K562 (cell line): ENCODE results near the gene GPR4. TPM values are rescaled to one million over a fixed set of nuclear protein-coding genes. Genes with fewer than 3 reads are reported as not detected.

Source experiments
- CREB5 ChIP-seq: fragments of 250-450 bp; sonication (Bioruptor Pico); IDR thresholded peaks from 2 replicates; pipeline ENCODE4 v1.5.0; 2020; ENCODE audit warnings: mild to moderate bottlenecking
- MEF2D ChIP-seq: conservative IDR thresholded peaks from 2 replicates; pipeline ENCODE4 v1.6.1; 2016; ENCODE audit warnings: low read depth, missing genetic modification characterization, missing compliant biosample characterization
- NCOA1 ChIP-seq: fragments of 450-650 bp; IDR thresholded peaks from 2 replicates; pipeline ENCODE4 v1.6.1; 2016; ENCODE audit warnings: low read depth
- NCOR1 ChIP-seq: fragments of 450-650 bp; IDR thresholded peaks from 2 replicates; pipeline ENCODE4 v1.6.1; 2016; ENCODE audit warnings: mild to moderate bottlenecking, moderate library complexity
- PML ChIP-seq: IDR thresholded peaks from 2 replicates; pipeline ENCODE4 v1.6.1; 2012; ENCODE audit warnings: low read length, inconsistent platforms
- POU5F1 ChIP-seq: fragments of 150-350 bp; IDR thresholded peaks from 2 replicates; pipeline ENCODE4 v1.6.1; 2014; ENCODE audit warnings: borderline replicate concordance, low read length, low read depth, mild to moderate bottlenecking; ENCODE audit not compliant: partially characterized antibody
- TCFL5 ChIP-seq: fragments of 250-450 bp; sonication (Bioruptor Pico); conservative IDR thresholded peaks from 2 replicates; pipeline ENCODE4 v1.6.1; 2021; ENCODE audit warnings: mild to moderate bottlenecking, moderate library complexity, matching md5 sums
- XRCC4 ChIP-seq: IDR thresholded peaks from one replicate; pipeline ENCODE4 v1.6.1; 2011; ENCODE audit not compliant: insufficient read depth, insufficient read length; ENCODE audit errors: extremely low read depth
- YBX1 ChIP-seq: fragments of 450-650 bp; IDR thresholded peaks from 2 replicates; pipeline ENCODE4 v1.7.1; 2016; ENCODE audit warnings: mild to moderate bottlenecking
- ZEB2 ChIP-seq: fragments of 450-650 bp; IDR thresholded peaks from 2 replicates; pipeline ENCODE4 v1.6.1; 2016
- ZNF778 ChIP-seq: fragments of 450-650 bp; formaldehyde crosslinking; IDR thresholded peaks from 2 replicates; pipeline ENCODE4 v1.4.0; 2020; ENCODE audit warnings: mild to moderate bottlenecking, moderate library complexity
- polyA plus RNA-seq, 8 experiments: library from polyadenylated mRNA; depleted of rRNA in 4 of 8; stranded (reverse) in 5 of 8; unstranded in 3 of 8; fragments of >200 nt; fragmentation: Nextera tagmentation in 2 of 8; fragmentation: Illumina TruSeq in 1 of 8; extraction: Ambion mirVana in 2 of 8; extraction: Trizol in 1 of 8; gene quantifications; 2 replicates each; pipeline versions ENCODE4 v1.2.1 to v1.2.3, GENCODE V29; 2011 to 2014; ENCODE audit warnings: inconsistent platforms in 1 of 8, missing spikeins in 1 of 8
- total RNA-seq, 7 experiments: library from RNA; depleted of rRNA in 6 of 7; stranded (reverse); fragments of >200 nt in 6 of 7; fragmentation: Illumina TruSeq in 2 of 7; extraction: Trizol in 2 of 7; gene quantifications; 2 replicates each; pipeline versions ENCODE4 v1.2.1 to v1.2.3, GENCODE V29; 2011 to 2021; ENCODE audit warnings: low replicate concordance in 1 of 7
- TF ChIP-seq, protein P1 (sequence below): fragments of 200-600 bp; sonication (generic); IDR thresholded peaks from one replicate; pipeline ENCODE4 v1.6.1; 2012; ENCODE audit warnings: mild to moderate bottlenecking, low read depth, low read length, inconsistent platforms
- TF ChIP-seq, protein P2 (sequence below): sonication (generic); formaldehyde crosslinking; IDR thresholded peaks from 2 replicates; pipeline ENCODE4 v1.8.1; 2023; ENCODE audit warnings: mild to moderate bottlenecking, missing genetic modification reagents

GPR4 gene
- total and polyA plus RNA-seq, 9 of the 15 experiments (the other 6 are each of a cell fraction or from before 2014, with no cell fraction given) = 0.03 to 0.09 (median 0.04) TPM; not detected in 5

DNA sequence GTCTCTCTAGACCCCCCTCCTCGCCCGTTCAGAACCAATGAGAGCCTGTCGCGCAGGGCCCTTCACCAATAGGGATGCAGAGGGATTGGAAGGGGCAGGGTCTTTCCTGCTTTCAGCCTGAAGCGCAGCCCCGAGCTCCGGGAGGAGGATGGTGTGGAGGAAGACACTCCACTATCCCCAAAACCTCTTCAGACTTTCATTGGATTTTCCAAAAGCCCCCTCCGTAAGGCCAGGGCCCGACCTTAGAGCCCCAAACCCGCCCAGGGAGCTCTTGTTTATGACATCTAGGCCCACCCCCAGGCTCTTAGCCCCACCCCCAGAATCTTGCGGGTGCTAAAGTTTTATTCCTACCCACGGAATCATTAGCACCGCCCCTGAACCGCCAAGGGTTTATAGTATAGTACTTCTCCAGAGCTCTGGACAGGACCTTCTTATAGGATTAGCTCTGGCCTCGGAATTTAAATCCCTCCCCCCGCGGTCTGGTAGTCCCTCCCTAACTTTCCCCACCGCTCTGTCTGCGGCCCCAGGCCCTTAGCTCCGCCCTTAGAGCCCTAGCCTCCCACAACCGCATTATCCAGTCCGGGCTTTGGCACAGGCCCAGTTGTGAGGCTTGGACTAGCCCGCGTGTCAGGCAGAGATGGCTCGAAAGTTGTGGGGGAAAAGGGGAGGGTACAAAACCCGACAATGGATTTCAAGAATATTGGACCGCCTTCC lies 43.8 kb upstream of the GPR4 start (continued):
- peak; percentile 49 for TF ChIP-seq PML
- TF ChIP-seq ZNF778 (CRISPR knock-in tag) = no peak
- no peak for TF ChIP-seq MEF2D (tag)
- no peak for TF ChIP-seq CREB5 (CRISPR knock-in tag)
- no peak for TF ChIP-seq YBX1
- TF ChIP-seq NCOA1 = peak; percentile 48; the same call in 1 of the 2 replicates
- TF ChIP-seq, protein P1, sequence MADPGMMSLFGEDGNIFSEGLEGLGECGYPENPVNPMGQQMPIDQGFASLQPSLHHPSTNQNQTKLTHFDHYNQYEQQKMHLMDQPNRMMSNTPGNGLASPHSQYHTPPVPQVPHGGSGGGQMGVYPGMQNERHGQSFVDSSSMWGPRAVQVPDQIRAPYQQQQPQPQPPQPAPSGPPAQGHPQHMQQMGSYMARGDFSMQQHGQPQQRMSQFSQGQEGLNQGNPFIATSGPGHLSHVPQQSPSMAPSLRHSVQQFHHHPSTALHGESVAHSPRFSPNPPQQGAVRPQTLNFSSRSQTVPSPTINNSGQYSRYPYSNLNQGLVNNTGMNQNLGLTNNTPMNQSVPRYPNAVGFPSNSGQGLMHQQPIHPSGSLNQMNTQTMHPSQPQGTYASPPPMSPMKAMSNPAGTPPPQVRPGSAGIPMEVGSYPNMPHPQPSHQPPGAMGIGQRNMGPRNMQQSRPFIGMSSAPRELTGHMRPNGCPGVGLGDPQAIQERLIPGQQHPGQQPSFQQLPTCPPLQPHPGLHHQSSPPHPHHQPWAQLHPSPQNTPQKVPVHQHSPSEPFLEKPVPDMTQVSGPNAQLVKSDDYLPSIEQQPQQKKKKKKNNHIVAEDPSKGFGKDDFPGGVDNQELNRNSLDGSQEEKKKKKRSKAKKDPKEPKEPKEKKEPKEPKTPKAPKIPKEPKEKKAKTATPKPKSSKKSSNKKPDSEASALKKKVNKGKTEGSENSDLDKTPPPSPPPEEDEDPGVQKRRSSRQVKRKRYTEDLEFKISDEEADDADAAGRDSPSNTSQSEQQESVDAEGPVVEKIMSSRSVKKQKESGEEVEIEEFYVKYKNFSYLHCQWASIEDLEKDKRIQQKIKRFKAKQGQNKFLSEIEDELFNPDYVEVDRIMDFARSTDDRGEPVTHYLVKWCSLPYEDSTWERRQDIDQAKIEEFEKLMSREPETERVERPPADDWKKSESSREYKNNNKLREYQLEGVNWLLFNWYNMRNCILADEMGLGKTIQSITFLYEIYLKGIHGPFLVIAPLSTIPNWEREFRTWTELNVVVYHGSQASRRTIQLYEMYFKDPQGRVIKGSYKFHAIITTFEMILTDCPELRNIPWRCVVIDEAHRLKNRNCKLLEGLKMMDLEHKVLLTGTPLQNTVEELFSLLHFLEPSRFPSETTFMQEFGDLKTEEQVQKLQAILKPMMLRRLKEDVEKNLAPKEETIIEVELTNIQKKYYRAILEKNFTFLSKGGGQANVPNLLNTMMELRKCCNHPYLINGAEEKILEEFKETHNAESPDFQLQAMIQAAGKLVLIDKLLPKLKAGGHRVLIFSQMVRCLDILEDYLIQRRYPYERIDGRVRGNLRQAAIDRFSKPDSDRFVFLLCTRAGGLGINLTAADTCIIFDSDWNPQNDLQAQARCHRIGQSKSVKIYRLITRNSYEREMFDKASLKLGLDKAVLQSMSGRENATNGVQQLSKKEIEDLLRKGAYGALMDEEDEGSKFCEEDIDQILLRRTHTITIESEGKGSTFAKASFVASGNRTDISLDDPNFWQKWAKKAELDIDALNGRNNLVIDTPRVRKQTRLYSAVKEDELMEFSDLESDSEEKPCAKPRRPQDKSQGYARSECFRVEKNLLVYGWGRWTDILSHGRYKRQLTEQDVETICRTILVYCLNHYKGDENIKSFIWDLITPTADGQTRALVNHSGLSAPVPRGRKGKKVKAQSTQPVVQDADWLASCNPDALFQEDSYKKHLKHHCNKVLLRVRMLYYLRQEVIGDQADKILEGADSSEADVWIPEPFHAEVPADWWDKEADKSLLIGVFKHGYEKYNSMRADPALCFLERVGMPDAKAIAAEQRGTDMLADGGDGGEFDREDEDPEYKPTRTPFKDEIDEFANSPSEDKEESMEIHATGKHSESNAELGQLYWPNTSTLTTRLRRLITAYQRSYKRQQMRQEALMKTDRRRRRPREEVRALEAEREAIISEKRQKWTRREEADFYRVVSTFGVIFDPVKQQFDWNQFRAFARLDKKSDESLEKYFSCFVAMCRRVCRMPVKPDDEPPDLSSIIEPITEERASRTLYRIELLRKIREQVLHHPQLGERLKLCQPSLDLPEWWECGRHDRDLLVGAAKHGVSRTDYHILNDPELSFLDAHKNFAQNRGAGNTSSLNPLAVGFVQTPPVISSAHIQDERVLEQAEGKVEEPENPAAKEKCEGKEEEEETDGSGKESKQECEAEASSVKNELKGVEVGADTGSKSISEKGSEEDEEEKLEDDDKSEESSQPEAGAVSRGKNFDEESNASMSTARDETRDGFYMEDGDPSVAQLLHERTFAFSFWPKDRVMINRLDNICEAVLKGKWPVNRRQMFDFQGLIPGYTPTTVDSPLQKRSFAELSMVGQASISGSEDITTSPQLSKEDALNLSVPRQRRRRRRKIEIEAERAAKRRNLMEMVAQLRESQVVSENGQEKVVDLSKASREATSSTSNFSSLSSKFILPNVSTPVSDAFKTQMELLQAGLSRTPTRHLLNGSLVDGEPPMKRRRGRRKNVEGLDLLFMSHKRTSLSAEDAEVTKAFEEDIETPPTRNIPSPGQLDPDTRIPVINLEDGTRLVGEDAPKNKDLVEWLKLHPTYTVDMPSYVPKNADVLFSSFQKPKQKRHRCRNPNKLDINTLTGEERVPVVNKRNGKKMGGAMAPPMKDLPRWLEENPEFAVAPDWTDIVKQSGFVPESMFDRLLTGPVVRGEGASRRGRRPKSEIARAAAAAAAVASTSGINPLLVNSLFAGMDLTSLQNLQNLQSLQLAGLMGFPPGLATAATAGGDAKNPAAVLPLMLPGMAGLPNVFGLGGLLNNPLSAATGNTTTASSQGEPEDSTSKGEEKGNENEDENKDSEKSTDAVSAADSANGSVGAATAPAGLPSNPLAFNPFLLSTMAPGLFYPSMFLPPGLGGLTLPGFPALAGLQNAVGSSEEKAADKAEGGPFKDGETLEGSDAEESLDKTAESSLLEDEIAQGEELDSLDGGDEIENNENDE = no peak
- no peak for TF ChIP-seq TCFL5
- TF ChIP-seq, protein P2, sequence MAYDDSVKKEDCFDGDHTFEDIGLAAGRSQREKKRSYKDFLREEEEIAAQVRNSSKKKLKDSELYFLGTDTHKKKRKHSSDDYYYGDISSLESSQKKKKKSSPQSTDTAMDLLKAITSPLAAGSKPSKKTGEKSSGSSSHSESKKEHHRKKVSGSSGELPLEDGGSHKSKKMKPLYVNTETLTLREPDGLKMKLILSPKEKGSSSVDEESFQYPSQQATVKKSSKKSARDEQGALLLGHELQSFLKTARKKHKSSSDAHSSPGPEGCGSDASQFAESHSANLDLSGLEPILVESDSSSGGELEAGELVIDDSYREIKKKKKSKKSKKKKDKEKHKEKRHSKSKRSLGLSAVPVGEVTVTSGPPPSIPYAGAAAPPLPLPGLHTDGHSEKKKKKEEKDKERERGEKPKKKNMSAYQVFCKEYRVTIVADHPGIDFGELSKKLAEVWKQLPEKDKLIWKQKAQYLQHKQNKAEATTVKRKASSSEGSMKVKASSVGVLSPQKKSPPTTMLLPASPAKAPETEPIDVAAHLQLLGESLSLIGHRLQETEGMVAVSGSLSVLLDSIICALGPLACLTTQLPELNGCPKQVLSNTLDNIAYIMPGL (CRISPR knock-in tag) = no peak
- TF ChIP-seq NCOR1 = peak; percentile 45; the same call in 1 of the 2 replicates
- TF ChIP-seq POU5F1 = no peak
- TF ChIP-seq XRCC4 = no peak
- TF ChIP-seq ZEB2 = no peak
